Activated B cell treated with CpG ODN at 0.5 μM for 24 hours (primary cell): ENCODE results near the gene SCN8A. TPM values are rescaled to one million over a fixed set of nuclear protein-coding genes. Genes with fewer than 3 reads are reported as not detected.

Experiments
- ATAC-seq: fragments of 200-7000 bp; cut with Tn5 transposase; one replicate; pipeline ENCODE4 v1.10.0; 2021; ENCODE audit warnings: low read depth, mild to moderate bottlenecking, moderate library complexity
- CTCF ChIA-PET: fragments of 350-600 bp; sonication (Branson Sonifier 250); formaldehyde crosslinking; loops from one replicate; lab custom pipeline; 2021; ENCODE audit warnings: antibody characterized with exemption; lab: Charles Lee
- POLR2A ChIA-PET: fragments of 350-600 bp; sonication (Branson Sonifier 250); formaldehyde crosslinking; loops from one replicate; lab custom pipeline; 2021; ENCODE audit warnings: antibody characterized with exemption; lab: Charles Lee
- DNase-seq: peaks from one replicate; pipeline ENCODE4 v3.0.0; 2022
- H3K27ac Mint-ChIP-seq: one replicate; pipeline ENCODE4 v1.8.0; 2020; ENCODE audit warnings: mixed read lengths
- H3K27me3 Mint-ChIP-seq: one replicate; pipeline ENCODE4 v1.8.0; 2021; ENCODE audit warnings: mixed read lengths
- H3K36me3 Mint-ChIP-seq: one replicate; pipeline ENCODE4 v1.8.0; 2021; ENCODE audit warnings: low read depth, mixed read lengths
- H3K4me1 Mint-ChIP-seq: one replicate; pipeline ENCODE4 v1.8.0; 2021; ENCODE audit warnings: mixed read lengths
- H3K4me3 Mint-ChIP-seq: one replicate; pipeline ENCODE4 v1.8.0; 2020; ENCODE audit warnings: mild to moderate bottlenecking, mixed read lengths
- H3K9me3 Mint-ChIP-seq: one replicate; pipeline ENCODE4 v1.8.0; 2020; ENCODE audit warnings: mixed read lengths
- intact Hi-C: fragments of 100-400 bp; cut with micrococcal nuclease; formaldehyde crosslinking; loops from one replicate; pipeline ENCODE4 v1.15.1; 2024
- total RNA-seq: library from RNA; stranded (reverse); gene quantifications from 2 replicates; pipeline ENCODE4 v1.2.3, GENCODE V29; 2022
- TF ChIP-seq, protein P1 (sequence below): fragments of 200-600 bp; IDR thresholded peaks from one replicate; pipeline ENCODE4 v1.8.0; 2022; ENCODE audit warnings: antibody characterized with exemption, mild to moderate bottlenecking

SCN8A gene
- total RNA-seq, 1 donor from 2014 or later: 0.86 TPM

DNA sequence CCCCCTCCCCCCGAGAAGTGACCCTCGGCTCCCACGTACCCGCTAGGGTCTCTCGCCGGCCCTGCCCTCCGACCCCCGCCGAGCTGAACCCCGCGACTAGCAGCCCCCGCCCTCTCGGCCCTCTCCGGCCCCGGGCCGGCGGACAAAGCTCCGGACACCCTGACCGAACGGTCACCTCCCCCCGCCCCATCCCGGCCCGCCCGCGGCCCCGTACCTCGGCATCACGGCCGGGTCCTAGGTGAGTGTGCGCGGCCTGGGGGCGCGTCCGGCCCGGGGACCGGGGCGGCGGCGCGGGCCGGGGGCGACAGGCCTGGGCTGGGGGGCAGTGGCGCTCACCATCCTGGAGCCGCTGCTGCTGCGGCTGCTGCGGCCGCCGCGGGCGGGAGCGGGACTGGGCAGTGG, 257.3 kb downstream of the SCN8A start, which contains the start of gene FIGNL2:
Gene FIGNL2, minus strand, starts transcription at position 393 of the 402 bp plus-strand sequence. CDS start 26,305 bp downstream, outside the sequence.
- H3K4me3 Mint-ChIP-seq: peak within 1 kb of the TSS; percentile 57
- TF ChIP-seq, protein P1, sequence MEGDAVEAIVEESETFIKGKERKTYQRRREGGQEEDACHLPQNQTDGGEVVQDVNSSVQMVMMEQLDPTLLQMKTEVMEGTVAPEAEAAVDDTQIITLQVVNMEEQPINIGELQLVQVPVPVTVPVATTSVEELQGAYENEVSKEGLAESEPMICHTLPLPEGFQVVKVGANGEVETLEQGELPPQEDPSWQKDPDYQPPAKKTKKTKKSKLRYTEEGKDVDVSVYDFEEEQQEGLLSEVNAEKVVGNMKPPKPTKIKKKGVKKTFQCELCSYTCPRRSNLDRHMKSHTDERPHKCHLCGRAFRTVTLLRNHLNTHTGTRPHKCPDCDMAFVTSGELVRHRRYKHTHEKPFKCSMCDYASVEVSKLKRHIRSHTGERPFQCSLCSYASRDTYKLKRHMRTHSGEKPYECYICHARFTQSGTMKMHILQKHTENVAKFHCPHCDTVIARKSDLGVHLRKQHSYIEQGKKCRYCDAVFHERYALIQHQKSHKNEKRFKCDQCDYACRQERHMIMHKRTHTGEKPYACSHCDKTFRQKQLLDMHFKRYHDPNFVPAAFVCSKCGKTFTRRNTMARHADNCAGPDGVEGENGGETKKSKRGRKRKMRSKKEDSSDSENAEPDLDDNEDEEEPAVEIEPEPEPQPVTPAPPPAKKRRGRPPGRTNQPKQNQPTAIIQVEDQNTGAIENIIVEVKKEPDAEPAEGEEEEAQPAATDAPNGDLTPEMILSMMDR: no peak
- intact Hi-C loops: no loop called here
- no peaks in the 10 kb centered on the region for H3K36me3 Mint-ChIP-seq
- peaks cover 54% of the 10 kb centered on the region for H3K27me3 Mint-ChIP-seq
- H3K27ac Mint-ChIP-seq: no peak within 1 kb of the TSS
- CTCF ChIA-PET: no interaction called here
- no peaks in the 10 kb centered on the region for H3K9me3 Mint-ChIP-seq
- ATAC-seq (no peak), DNase-seq (no peak)
- H3K4me1 Mint-ChIP-seq: peaks cover 15% of the 10 kb centered on the region
- POLR2A ChIA-PET: no interaction called here

DNA sequence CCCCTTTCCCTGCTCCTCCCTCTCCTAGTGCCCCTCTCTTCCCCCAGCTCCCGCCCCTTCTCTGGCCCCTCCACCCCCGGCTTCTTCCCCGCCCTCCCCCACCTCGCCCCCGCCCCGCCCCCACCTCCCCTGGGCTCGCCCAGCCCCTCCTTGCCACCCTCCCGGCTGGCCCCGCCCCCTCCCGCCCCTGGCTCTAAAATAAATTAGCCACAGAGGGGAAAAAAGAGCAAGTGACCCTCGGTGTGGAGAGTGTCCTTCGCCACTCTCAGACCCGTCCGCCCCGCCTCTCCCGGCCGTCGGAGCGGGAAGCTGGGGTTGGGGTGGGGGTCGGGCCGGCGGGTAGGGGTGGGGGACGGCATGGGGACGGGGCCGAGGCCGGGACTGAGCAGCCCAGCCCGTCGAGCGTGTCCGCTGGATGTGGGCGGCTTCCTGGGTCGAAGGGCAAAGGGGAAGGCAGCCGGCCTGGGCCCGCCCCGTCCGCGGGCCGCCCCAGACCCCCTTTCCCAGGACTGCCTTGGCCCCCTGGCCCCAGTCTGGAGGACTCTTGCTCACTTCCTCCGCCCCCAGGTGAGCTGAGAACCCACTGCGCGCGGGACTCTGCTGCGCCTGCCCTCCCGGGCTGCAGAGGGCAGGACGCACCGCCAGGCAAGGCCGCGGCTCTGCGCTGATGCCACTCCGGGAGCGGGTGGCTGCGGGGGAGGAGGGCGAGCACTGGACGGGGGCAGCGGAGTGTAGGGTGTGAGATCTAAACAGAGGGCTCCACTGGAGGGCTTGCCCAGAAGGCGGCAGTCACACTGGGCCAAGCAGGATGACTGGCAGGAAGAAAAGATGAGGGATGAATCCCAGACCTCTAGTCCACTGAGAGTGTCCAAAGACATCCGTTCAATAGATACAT, 258.1 kb downstream of the SCN8A start:
- peaks cover 56% of the 10 kb centered on the region for H3K27me3 Mint-ChIP-seq
- H3K4me1 Mint-ChIP-seq: peaks cover 15% of the 10 kb centered on the region
- CTCF ChIA-PET: interaction anchor here (0.6 kb wide), 1 partner anchor 26 kb away, joined by 3 read pairs; no protein-coding TSS in a partner anchor
- POLR2A ChIA-PET: no interaction called here
- intact Hi-C loops: no loop called here
- no peaks in the 10 kb centered on the region for H3K36me3 Mint-ChIP-seq
- H3K9me3 Mint-ChIP-seq: no peaks in the 10 kb centered on the region
- DNase-seq (no peak), ATAC-seq (no peak)
- H3K27ac Mint-ChIP-seq: no peak overlapping the region
- no peak overlapping the region for H3K4me3 Mint-ChIP-seq
- TF ChIP-seq, protein P1: no peak

DNA sequence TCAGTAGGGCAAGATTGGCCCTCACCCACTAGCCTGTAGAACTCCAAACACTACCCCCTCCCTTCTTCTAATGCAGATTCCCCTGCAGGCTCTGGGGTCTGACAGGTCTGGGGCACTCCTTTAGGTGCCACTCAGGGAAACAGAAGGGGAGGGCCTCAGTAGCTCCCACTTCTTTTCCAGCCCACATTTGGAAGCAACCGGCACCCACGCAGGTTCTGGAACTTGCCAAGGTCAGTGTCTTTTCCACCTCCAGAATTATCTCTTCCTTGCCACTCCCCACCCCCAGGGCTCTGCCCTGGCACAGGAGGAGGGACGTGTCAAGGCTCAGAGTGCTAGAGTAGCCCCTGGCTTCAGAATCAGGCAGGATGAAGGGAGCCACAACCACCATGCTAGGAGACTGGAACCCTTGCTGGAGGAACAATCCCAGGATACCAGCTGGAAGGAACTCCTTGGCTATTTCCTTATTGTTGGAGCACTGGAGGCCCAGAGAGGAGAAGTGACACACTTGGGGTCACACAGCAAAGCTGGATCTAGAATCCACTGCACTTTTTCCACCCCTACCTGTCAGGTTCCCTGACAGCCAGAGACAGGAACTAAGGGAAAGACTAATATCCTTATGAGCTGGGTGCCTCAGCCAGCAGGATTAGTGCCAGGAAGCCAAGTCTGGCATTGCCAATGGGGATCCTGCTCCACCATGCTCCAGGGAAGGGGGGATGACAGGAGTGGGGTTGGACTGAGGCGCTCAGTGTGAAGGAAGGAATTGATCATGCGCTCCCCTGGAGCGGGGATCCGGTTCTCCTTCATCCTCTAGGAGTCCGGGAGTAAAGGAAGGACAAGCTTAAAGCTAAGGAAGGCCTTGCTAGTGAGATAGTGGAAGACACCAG, 259.3 kb downstream of the SCN8A start:
- intact Hi-C loops: no loop called here
- ATAC-seq (no peak), DNase-seq (no peak)
- peaks cover 15% of the 10 kb centered on the region for H3K4me1 Mint-ChIP-seq
- TF ChIP-seq, protein P1: no peak
- H3K27me3 Mint-ChIP-seq: peaks cover 45% of the 10 kb centered on the region
- CTCF ChIA-PET: interaction anchor here (0.6 kb wide), 1 partner anchor 25 kb away, joined by 3 read pairs; no protein-coding TSS in a partner anchor
- H3K27ac Mint-ChIP-seq: no peak overlapping the region
- H3K36me3 Mint-ChIP-seq: no peaks in the 10 kb centered on the region
- no peak overlapping the region for H3K4me3 Mint-ChIP-seq
- POLR2A ChIA-PET: no interaction called here
- H3K9me3 Mint-ChIP-seq: no peaks in the 10 kb centered on the region

DNA sequence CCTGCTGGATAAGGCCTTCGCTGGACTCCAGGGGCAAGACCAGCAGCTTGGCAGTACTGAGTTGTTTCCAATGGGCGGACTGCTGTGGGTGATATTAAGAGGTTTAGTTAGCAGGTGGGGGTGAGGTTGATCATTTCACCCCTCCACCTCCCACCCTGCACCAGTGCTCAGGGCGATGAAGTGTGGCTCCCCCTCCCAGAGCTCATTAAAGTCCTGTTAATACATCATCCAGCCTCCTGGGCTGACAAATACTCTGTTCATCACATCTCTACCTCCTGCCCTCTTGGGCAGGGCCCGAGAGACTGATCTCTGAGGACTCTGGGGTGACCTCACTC, 259.9 kb downstream of the SCN8A start:
- H3K27me3 Mint-ChIP-seq: peaks cover 43% of the 10 kb centered on the region
- POLR2A ChIA-PET: no interaction called here
- TF ChIP-seq, protein P1: no peak

More for the DNA sequence above, 259.9 kb downstream of the SCN8A start:
- no peaks in the 10 kb centered on the region for H3K9me3 Mint-ChIP-seq
- H3K4me3 Mint-ChIP-seq: no peak overlapping the region
- intact Hi-C loops: no loop called here
- CTCF ChIA-PET: no interaction called here
- peaks cover 15% of the 10 kb centered on the region for H3K4me1 Mint-ChIP-seq
- H3K27ac Mint-ChIP-seq: no peak overlapping the region
- DNase-seq: no peak
- H3K36me3 Mint-ChIP-seq: no peaks in the 10 kb centered on the region
- ATAC-seq: no peak
